OCI-LY7 (cell line): Measurements from ENCODE around the gene IQGAP1.

ENCODE experiments used
- EZH2phosphoT487 ChIP-seq: fragments of 200-600 bp; sonication (generic); IDR thresholded peaks from 2 replicates; pipeline ENCODE4 v1.6.1; 2018; ENCODE audit warnings: low read depth, borderline replicate concordance, mild to moderate bottlenecking, mixed run types, antibody characterized with exemption, low read length, moderate library complexity, mixed read lengths
- TF ChIP-seq, protein P1 (sequence below): fragments of 200-600 bp; sonication (generic); conservative IDR thresholded peaks from 2 replicates; pipeline ENCODE4 v1.5.1; 2014; ENCODE audit warnings: mild to moderate bottlenecking, antibody characterized with exemption, low read length, moderate library complexity, mixed read lengths

DNA sequence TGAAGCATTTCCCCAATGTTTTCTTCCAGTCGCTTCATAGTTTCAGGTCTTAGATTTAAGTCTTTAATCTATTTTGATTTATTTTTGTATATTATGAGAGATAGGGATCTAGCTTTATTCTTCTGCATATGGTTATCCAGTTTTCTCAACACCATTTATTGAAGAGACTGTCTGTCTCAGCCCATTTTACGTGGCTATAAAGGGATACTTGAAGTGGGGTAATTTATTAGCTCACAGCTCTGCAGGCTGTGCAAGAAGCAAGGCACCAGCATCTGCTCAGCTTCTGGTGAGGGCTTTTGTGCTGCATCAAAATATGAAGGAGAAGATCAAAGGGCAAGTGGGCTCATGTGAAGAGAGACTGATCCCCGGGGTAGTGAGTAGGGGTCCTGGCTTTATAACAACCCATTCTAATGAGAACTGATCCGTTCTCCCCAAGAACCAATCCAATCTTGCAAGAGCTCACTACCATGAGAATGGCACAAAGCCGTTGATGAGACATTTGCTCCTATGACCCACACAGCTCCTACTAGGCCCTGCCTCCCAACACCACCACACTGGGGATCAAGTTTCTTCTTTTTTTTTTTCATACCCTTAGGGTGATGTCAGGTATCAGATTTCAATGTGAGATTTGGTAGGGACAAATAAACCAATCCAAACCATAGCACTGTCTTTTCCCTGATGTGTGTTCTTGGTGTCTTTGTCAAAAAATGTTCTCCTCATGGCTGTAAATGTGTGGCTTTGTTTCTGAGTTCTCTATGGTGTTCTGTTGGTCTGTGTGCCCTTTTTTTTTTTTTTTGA is 63.2 kb downstream of the IQGAP1 start:
- TF ChIP-seq, protein P1, sequence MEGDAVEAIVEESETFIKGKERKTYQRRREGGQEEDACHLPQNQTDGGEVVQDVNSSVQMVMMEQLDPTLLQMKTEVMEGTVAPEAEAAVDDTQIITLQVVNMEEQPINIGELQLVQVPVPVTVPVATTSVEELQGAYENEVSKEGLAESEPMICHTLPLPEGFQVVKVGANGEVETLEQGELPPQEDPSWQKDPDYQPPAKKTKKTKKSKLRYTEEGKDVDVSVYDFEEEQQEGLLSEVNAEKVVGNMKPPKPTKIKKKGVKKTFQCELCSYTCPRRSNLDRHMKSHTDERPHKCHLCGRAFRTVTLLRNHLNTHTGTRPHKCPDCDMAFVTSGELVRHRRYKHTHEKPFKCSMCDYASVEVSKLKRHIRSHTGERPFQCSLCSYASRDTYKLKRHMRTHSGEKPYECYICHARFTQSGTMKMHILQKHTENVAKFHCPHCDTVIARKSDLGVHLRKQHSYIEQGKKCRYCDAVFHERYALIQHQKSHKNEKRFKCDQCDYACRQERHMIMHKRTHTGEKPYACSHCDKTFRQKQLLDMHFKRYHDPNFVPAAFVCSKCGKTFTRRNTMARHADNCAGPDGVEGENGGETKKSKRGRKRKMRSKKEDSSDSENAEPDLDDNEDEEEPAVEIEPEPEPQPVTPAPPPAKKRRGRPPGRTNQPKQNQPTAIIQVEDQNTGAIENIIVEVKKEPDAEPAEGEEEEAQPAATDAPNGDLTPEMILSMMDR: no peak
- TF ChIP-seq EZH2phosphoT487: no peak
